Activated T-helper 1 cell treated with Interleukin-2 at 50 U/mL for 16 hours (primary cell): ENCODE results near the gene BLTP3B.
A peak's percentile ranks its signal among the peaks of the same experiment; 100 is the strongest.
"Not testable (repeated sequence)": the region's sequence is repeated elsewhere in the genome, so short reads cannot be mapped to it uniquely, and the experiment has no call there.

Source experiments
- DNase-seq: peaks from one replicate; pipeline ENCODE4 v3.0.0-alpha.2; 2020; ENCODE audit warnings: low read depth

Gene BLTP3B

GRCh38 chr12:100142851-100143559 lies at the start of gene BLTP3B:
TSS of gene BLTP3B (minus strand) at chr12:100142874. CDS start at chr12:100142635, 239 bp downstream.
- peak; percentile 84 for DNase-seq

GRCh38 chr12:100189636-100190394 lies 47.1 kb upstream of the BLTP3B start:
- DNase-seq = no peak

GRCh38 chr12:100188888-100189635 lies 46.4 kb upstream of the BLTP3B start:
- not testable (repeated sequence) for DNase-seq

- no peak for DNase-seq
These were observed 45.3 kb upstream of the BLTP3B start for GRCh38 chr12:100187857-100188519.

- DNase-seq = no peak
These were observed 44.4 kb upstream of the BLTP3B start for GRCh38 chr12:100187068-100187467.

- no peak for DNase-seq
These were observed 43.4 kb upstream of the BLTP3B start for GRCh38 chr12:100186071-100186470.

GRCh38 chr12:100185361-100185894 lies 42.8 kb upstream of the BLTP3B start:
- no peak for DNase-seq

- DNase-seq = no peak
These were observed 42.0 kb upstream of the BLTP3B start for GRCh38 chr12:100184549-100185145.

- no peak for DNase-seq
These were observed 36.6 kb upstream of the BLTP3B start for GRCh38 chr12:100179252-100179651.

GRCh38 chr12:100176493-100176892 lies 33.8 kb upstream of the BLTP3B start:
- not testable (repeated sequence) for DNase-seq

- DNase-seq = no peak
These were observed 31.8 kb upstream of the BLTP3B start for GRCh38 chr12:100174495-100174894.

GRCh38 chr12:100173111-100173510 lies 30.4 kb upstream of the BLTP3B start:
- no peak for DNase-seq

GRCh38 chr12:100171248-100171647 lies 28.6 kb upstream of the BLTP3B start:
- DNase-seq = no peak

- DNase-seq = no peak
These were observed 27.7 kb upstream of the BLTP3B start for GRCh38 chr12:100170313-100170858.

GRCh38 chr12:100169345-100169744 lies 26.7 kb upstream of the BLTP3B start:
- DNase-seq = no peak

GRCh38 chr12:100168562-100168961 lies 25.9 kb upstream of the BLTP3B start:
- DNase-seq = no peak

- DNase-seq = no peak
These were observed 23.6 kb upstream of the BLTP3B start for GRCh38 chr12:100166232-100166631.

- DNase-seq = no peak
These were observed 22.7 kb upstream of the BLTP3B start for GRCh38 chr12:100165356-100165755.

GRCh38 chr12:100164153-100164704 lies 21.6 kb upstream of the BLTP3B start:
- DNase-seq = no peak

- peak; percentile 54 for DNase-seq
These were observed 20.9 kb upstream of the BLTP3B start for GRCh38 chr12:100163416-100164152.
